SK-N-SH (cell line): Measurements from ENCODE around the gene HNRNPM.

Experiments used
- CTCF ChIP-seq: fragments of 200-600 bp; sonication (generic); IDR thresholded peaks from 2 replicates; pipeline ENCODE4 v1.6.1; 2017; ENCODE audit warnings: antibody characterized with exemption, mild to moderate bottlenecking, moderate library complexity
- MEF2A ChIP-seq: IDR thresholded peaks from 2 replicates; pipeline ENCODE4 v1.4.0; 2012; ENCODE audit warnings: low read depth, borderline replicate concordance
- NRF1 ChIP-seq: IDR thresholded peaks from 2 replicates; pipeline ENCODE4 v1.6.1; 2012; ENCODE audit warnings: low read depth, mild to moderate bottlenecking, low read length
- RAD21 ChIP-seq: IDR thresholded peaks from 2 replicates; pipeline ENCODE4 v1.6.1; 2012; ENCODE audit warnings: mild to moderate bottlenecking, low read length
- TAF1 ChIP-seq: IDR thresholded peaks from 2 replicates; pipeline ENCODE4 v1.6.1; 2012; ENCODE audit warnings: low read depth, mild to moderate bottlenecking, low read length, moderate library complexity, borderline replicate concordance
- YY1 ChIP-seq: IDR thresholded peaks from 2 replicates; pipeline ENCODE4 v1.4.0; 2012; ENCODE audit warnings: low read depth, mild to moderate bottlenecking

- TF ChIP-seq MEF2A: no peak
- no peak for TF ChIP-seq NRF1
- no peak for TF ChIP-seq RAD21
- TF ChIP-seq TAF1: no peak
- no peak for TF ChIP-seq YY1
- no peak for TF ChIP-seq CTCF
Observed at GRCh38 chr19:8404391-8405151, 40.2 kb upstream of the HNRNPM start.
